ENCODE data around the gene PLGRKT. TPM values are rescaled to one million over a fixed set of nuclear protein-coding genes. Genes with fewer than 3 reads are reported as not detected.
"Not testable (repeated sequence)": the region's sequence is repeated elsewhere in the genome, so short reads cannot be mapped to it uniquely, and the experiment has no call there.

The PLGRKT gene
- total RNA-seq, 2 experiments from 2014 or later, result 27.3 to 27.5 TPM

DNA sequence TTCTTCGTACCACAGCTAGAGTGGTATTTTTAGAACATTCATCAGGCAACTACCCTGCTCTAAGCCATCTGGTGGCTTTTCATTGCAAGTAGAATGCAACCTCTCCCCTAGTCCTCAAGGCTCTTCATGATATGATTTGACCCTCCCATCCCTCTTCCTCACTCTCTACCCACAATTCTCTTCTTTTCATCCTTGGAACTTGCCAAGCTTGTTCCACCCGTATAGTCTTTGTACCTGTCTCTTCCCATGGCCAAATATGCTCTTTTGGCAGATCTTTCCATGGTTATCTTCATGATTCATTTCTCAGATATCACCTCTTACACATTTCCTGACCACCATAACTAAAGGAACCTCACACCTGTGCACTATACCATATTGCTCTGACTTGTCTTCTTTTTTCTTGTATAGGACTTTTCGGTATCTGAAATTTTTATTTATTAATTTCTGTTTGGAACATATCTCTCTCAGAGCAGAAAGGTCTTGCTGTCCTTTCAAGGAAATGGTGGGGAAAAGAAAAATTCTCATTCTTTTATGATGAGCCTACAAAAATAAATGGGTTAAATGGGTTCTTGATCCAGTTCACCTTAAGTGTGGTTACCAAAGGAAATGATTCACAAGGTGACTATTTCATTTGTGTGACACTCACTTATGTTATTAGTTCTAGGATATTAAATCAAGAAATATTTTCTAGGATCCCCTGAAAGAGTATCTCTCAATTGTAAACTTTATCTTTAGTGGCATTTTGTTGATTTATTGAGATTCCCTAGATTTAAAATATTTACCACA is 8.9 kb upstream of the PLGRKT start:
- H3K27ac Mint-ChIP-seq, result peak overlapping the region; percentile 92
- peak overlapping the region; percentile 18 for H3K4me3 Mint-ChIP-seq
- H3K27me3 Mint-ChIP-seq, result no peaks in the 10 kb centered on the region
- no peak for DNase-seq
- peaks cover 5% of the 10 kb centered on the region for H3K36me3 Mint-ChIP-seq
- no peaks in the 10 kb centered on the region for H3K9me3 Mint-ChIP-seq
- H3K4me1 Mint-ChIP-seq, result peaks cover 51% of the 10 kb centered on the region

DNA sequence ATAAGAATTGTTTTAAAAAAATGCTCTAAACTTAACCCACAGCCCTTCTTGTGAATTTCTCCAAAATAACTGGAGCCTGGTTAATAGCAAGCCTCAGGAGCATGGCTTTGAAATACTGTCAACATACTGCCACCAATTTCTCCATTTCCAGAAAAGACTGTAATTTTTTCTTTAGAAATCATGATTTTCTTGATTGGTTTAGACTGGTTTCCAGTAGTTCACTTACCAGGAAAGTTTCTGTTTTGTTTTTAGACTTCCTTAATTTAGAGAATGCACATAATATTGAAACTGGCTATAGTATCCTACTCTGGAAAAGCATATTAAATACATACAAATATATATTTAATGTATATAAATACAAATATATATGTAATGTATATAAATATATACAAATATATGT is 8.2 kb upstream of the PLGRKT start:
- peak overlapping the region; percentile 92 for H3K27ac Mint-ChIP-seq

GRCh38 chr9:5445096-5445495 is 7.4 kb upstream of the PLGRKT start:
- H3K36me3 Mint-ChIP-seq, DNase-seq, H3K9me3 Mint-ChIP-seq, H3K4me3 Mint-ChIP-seq, H3K27me3 Mint-ChIP-seq: not testable (repeated sequence)
- Mint-ChIP-seq H3K27ac (peak overlapping the region; percentile 36), H3K4me1 (peaks cover 57% of the 10 kb centered on the region)

More for the DNA sequence above, 8.2 kb upstream of the PLGRKT start:
- H3K27me3 Mint-ChIP-seq, result no peaks in the 10 kb centered on the region
- peaks cover 51% of the 10 kb centered on the region for H3K4me1 Mint-ChIP-seq
- peaks cover 3% of the 10 kb centered on the region for H3K36me3 Mint-ChIP-seq
- no peak overlapping the region for H3K4me3 Mint-ChIP-seq
- no peaks in the 10 kb centered on the region for H3K9me3 Mint-ChIP-seq
- DNase-seq, result no peak

GRCh38 chr9:5443850-5444249 is 6.1 kb upstream of the PLGRKT start:
- no peaks in the 10 kb centered on the region for H3K9me3 Mint-ChIP-seq
- H3K27ac Mint-ChIP-seq, result no peak overlapping the region
- DNase-seq, result no peak
- no peak overlapping the region for H3K4me3 Mint-ChIP-seq
- peaks cover 3% of the 10 kb centered on the region for H3K36me3 Mint-ChIP-seq
- H3K27me3 Mint-ChIP-seq, result no peaks in the 10 kb centered on the region
- H3K4me1 Mint-ChIP-seq, result peaks cover 52% of the 10 kb centered on the region

- Mint-ChIP-seq H3K27me3 (no peaks in the 10 kb centered on the region), H3K36me3 (peaks cover 3% of the 10 kb centered on the region), H3K4me1 (peaks cover 47% of the 10 kb centered on the region), H3K4me3 (no peak overlapping the region), H3K9me3 (no peaks in the 10 kb centered on the region), H3K27ac (no peak overlapping the region)
- peak; percentile 29 for DNase-seq
Measured at GRCh38 chr9:5442400-5443011, 4.8 kb upstream of the PLGRKT start.

- Mint-ChIP-seq H3K27me3 (no peaks in the 10 kb centered on the region), H3K9me3 (no peaks in the 10 kb centered on the region), H3K4me1 (peaks cover 44% of the 10 kb centered on the region), H3K27ac (peak overlapping the region; percentile 20), H3K36me3 (peaks cover 11% of the 10 kb centered on the region), H3K4me3 (no peak overlapping the region)
- DNase-seq, result no peak
Measured at GRCh38 chr9:5441043-5441442, 3.3 kb upstream of the PLGRKT start.

DNA sequence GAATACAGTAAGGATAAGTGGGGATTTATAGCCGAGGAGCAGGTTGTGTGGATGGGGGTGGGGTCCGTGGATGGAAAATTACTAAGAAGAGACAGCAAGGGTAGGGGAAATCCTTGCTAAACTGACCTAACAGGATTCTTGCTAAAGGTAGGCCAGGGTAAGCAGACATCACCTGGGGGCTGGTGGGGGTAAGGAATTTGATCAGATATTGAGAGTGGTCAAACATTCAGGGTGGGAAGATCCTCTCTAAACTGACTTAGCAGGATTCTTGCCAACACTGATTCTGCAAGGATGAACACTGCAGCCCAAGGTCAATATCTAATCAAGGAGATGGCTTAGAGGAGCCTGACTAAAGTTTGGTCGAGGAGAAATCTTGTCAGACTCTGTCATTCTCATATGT is 2.7 kb upstream of the PLGRKT start:
- H3K27ac Mint-ChIP-seq, result no peak overlapping the region
- no peak for DNase-seq
- peaks cover 17% of the 10 kb centered on the region for H3K36me3 Mint-ChIP-seq
- no peaks in the 10 kb centered on the region for H3K27me3 Mint-ChIP-seq
- H3K4me3 Mint-ChIP-seq, result no peak overlapping the region
- H3K9me3 Mint-ChIP-seq, result no peaks in the 10 kb centered on the region
- peaks cover 40% of the 10 kb centered on the region for H3K4me1 Mint-ChIP-seq

DNA sequence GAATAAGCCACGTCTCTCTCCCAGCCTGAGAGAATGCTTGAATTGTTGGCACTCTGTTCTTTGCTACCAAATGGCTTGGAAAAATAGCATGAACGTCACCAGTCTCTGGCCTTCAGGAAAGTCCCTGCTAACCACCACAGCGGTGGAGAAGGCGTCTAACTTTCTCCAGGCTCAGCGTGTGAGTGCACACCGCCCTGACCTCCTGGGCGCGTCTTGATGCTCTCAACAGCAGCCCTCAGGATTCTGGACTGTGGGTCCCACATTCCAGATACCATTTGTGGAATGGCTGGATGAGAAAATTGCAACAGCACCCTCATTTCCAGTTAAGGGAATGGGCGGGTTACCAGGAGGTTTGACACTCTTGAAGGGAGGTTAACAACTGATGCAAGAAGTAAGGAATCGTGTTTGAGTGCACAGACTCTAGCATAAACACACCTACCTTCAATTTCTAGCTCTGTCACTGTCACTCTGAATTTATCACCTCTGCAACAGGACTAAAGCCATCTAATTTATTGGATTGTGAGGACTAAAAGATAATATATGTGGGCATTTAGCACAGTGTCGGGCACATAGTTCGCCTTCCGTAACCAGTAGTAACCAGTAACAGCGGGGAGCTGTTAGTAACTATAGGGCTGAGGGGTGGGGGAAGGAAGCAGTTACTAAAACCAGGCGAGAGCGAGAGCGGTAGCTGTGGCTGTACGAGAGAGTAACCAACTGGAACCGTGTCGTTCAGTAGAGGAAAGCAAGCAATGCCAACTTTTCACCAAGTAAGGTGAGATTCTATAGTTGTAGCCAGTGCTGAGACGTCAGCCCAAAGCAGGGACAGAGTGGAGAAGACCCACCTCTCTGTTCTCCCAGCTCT is 807 bp upstream of the PLGRKT start:
- peak overlapping the region; percentile 97 for H3K27ac Mint-ChIP-seq
- peak; percentile 66 for DNase-seq
- peaks cover 37% of the 10 kb centered on the region for H3K4me1 Mint-ChIP-seq
- H3K9me3 Mint-ChIP-seq, result no peaks in the 10 kb centered on the region
- no peaks in the 10 kb centered on the region for H3K27me3 Mint-ChIP-seq
- H3K36me3 Mint-ChIP-seq, result peaks cover 25% of the 10 kb centered on the region
- H3K4me3 Mint-ChIP-seq, result peak overlapping the region; percentile 91

DNA sequence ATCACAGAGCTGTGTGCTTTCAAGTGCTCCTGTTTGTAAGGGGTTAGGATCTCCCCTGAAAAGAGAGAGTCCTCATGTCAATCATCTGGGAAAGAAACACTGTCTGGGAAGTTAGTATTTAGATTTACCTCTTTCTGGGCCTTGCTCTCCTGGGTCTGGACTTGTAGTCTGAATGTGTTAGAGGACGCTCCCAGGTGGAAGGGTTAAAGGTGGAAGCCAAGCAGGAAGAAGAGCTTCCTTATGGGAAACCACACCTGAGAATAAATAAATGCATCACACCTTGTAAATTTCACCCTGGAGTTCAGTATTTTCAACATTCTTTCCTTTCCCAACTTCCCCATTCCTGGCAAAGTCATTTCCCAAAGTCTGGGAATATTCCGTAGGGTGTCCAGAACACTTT is 1.3 kb downstream of the PLGRKT start:
- no peak for DNase-seq
- Mint-ChIP-seq H3K4me1 (peaks cover 40% of the 10 kb centered on the region), H3K9me3 (no peaks in the 10 kb centered on the region), H3K36me3 (peaks cover 39% of the 10 kb centered on the region), H3K27me3 (no peaks in the 10 kb centered on the region), H3K27ac (peak overlapping the region; percentile 97), H3K4me3 (peak overlapping the region; percentile 91)

DNA sequence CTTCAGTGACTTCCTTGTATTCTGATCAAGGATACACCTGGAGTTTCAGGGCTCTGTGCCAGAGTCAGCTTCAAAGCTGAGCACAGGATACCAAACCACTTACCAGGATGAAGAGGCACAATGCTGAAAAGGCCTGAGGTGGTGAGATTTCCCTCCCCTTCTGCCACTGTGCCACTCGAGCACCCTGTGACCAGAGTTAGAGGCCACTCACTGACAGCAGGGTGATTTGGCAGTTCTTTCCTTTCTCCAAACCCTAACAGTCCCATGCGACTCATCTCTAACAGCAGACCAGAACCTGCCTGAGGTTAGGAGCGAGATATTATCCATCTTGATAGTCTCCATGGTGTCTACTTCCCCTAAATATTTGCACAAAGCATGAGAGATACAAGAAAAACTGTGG is 1.8 kb downstream of the PLGRKT start:
- DNase-seq, result no peak
- H3K27me3 Mint-ChIP-seq, result no peaks in the 10 kb centered on the region
- no peak overlapping the region for H3K27ac Mint-ChIP-seq
- peaks cover 39% of the 10 kb centered on the region for H3K36me3 Mint-ChIP-seq
- peaks cover 36% of the 10 kb centered on the region for H3K4me1 Mint-ChIP-seq
- peak overlapping the region; percentile 91 for H3K4me3 Mint-ChIP-seq
- H3K9me3 Mint-ChIP-seq, result no peaks in the 10 kb centered on the region

DNA sequence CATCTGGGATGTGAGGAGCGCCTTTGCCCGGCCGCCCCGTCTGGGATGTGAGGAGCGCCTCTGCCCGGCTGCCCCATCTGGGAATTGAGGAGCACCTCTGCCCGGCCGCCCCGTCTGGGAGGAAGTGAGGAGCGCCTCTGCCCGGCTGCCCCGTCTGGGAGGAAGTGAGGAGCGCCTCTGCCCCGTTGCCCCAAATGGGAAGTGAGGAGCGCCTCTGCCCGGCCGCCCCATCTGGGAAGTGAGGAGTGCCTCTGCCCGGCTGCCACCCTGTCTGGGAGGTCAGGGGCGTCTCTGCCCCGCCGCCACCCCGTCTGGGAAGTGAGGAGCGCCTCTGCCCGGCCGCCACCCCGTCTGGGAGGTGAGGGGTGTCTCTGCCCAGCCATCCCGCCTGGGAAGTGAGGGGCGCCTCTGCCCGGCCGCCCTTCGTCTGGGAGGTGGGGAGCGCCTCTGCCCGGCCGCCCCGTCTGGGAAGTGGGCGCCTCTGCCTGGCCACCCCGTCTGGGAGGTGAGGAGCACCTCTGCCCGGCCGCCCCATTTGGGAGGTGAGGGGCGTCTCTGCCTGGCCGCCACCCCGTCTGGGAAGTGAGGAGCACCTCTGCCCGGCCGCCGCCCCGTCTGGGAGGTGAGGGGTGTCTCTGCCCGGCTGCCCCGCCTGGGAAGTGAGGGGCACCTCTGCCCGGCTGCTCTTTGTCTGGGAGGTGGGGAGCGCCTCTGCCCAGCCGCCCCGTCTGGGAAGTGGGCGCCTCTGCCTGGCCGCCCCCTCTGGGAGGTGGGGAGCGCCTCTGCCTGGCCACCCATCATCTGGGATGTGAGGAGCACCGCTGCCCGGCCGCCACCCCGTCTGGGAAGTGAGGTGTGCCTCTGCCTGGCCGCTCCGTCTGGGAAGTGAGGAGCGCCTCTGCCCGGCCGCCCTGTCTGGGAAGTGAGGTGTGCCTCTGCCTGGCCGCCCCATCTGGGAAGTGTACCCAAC is 3.6 kb downstream of the PLGRKT start:
- Mint-ChIP-seq H3K36me3 (peaks cover 39% of the 10 kb centered on the region), H3K4me1 (peaks cover 26% of the 10 kb centered on the region)
- H3K9me3 Mint-ChIP-seq, H3K4me3 Mint-ChIP-seq, H3K27me3 Mint-ChIP-seq, H3K27ac Mint-ChIP-seq, DNase-seq: not testable (repeated sequence)

DNA sequence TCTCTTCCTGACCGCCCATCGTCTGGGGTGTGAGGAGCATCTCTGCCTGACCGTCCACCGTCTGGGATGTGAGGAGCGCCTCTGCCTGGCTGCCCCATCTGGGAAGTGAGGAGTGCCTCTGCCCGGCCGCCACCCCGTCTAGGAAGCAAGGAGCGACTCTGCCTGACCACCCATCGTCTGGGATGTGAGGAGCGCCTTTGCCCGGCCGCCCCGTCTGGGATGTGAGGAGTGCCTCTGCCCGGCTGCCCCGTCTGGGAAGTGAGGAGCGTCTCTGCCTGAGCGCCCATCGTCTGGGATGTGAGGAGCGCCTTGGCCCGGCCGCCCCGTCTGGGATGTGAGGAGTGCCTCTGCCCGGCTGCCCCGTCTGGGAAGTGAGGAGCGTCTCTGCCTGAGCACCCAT is 4.4 kb downstream of the PLGRKT start:
- Mint-ChIP-seq H3K4me1 (peaks cover 18% of the 10 kb centered on the region), H3K36me3 (peaks cover 39% of the 10 kb centered on the region)
- not testable (repeated sequence) for H3K4me3 Mint-ChIP-seq, H3K27me3 Mint-ChIP-seq, H3K27ac Mint-ChIP-seq, DNase-seq, H3K9me3 Mint-ChIP-seq

GRCh38 chr9:5432890-5433289 is 4.8 kb downstream of the PLGRKT start:
- H3K27ac Mint-ChIP-seq, H3K27me3 Mint-ChIP-seq: not testable (repeated sequence)

GRCh38 chr9:5430912-5431311 is 6.8 kb downstream of the PLGRKT start:
- H3K9me3 Mint-ChIP-seq, result no peaks in the 10 kb centered on the region
- H3K36me3 Mint-ChIP-seq, result peaks cover 30% of the 10 kb centered on the region
- no peak overlapping the region for H3K4me3 Mint-ChIP-seq
- peaks cover 3% of the 10 kb centered on the region for H3K4me1 Mint-ChIP-seq
- H3K27me3 Mint-ChIP-seq, result no peaks in the 10 kb centered on the region
- H3K27ac Mint-ChIP-seq, result no peak overlapping the region
- DNase-seq, result no peak

More at GRCh38 chr9:5432890-5433289, 4.8 kb downstream of the PLGRKT start:
- DNase-seq, H3K9me3 Mint-ChIP-seq, H3K4me3 Mint-ChIP-seq: not testable (repeated sequence)
- Mint-ChIP-seq H3K36me3 (peaks cover 39% of the 10 kb centered on the region), H3K4me1 (peaks cover 15% of the 10 kb centered on the region)

Data from activated naive CD8-positive, alpha-beta T cell treated with anti-CD3 and anti-CD28 coated beads for 36 hours (primary cell).